Measurements from ENCODE around the gene POLR1B. TPM values are rescaled to one million over a fixed set of nuclear protein-coding genes. Genes with fewer than 3 reads are reported as not detected.
A peak's percentile ranks its signal among the peaks of the same experiment; 100 is the strongest.
"Not testable (repeated sequence)": the region's sequence is repeated elsewhere in the genome, so short reads cannot be mapped to it uniquely, and the experiment has no call there.

POLR1B gene
- total and polyA plus RNA-seq, 2 experiments from 2014 or later: 15.4 to 58.3 TPM

DNA sequence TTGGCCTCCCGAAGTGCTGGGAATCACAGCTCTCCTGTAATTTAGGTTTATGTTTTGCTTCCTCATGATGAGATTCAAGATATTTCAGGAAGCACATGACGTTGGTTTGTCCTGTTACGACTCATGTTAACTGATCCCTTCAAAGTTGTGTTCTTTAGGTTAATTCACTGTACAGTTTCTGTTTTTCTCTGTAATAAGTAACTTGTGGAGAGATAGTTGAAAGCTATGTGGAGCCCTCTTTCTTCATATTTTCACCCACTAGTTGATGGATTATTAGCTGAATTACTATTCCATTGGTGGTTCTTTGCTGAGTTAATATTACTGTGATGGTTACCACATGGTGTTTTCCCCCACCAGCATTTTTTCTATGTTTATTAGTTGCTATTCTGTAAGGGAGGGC, 23.8 kb downstream of the POLR1B start (continued):
- TF ChIP-seq STAT1 (IDR thresholded peaks at IDR 0.05; ENCODE audit: unreplicated experiment) (no peak), ZNF331 (CRISPR knock-in tag; IDR thresholded peaks at IDR 0.05; ENCODE audit: low read depth) (no peak), ZNF114 (CRISPR knock-in tag; IDR thresholded peaks at IDR 0.05) (no peak), CREB1 (CRISPR knock-in tag; IDR thresholded peaks at IDR 0.05; ENCODE audit: low read depth) (no peak)

- not testable (repeated sequence) for H3K27me3 Mint-ChIP-seq (ENCODE audit: insufficient read depth, low read depth, poor library complexity); H3K27ac ChIP-seq (ENCODE audit: low read depth); H2AFZ ChIP-seq; DNase-seq (ENCODE audit: low spot score); H3K4me2 ChIP-seq; H3K9me3 Mint-ChIP-seq; H3K27ac Mint-ChIP-seq; H3F3A ChIP-seq (replicated peaks; ENCODE audit: low read depth); H3K9me2 ChIP-seq (ENCODE audit: insufficient read depth); H3K4me3 ChIP-seq; H3K4me1 ChIP-seq (ENCODE audit: insufficient read depth); H3K4me3 Mint-ChIP-seq; H3K4me1 Mint-ChIP-seq; ATAC-seq; H3K27me3 ChIP-seq (ENCODE audit: insufficient read depth)
- H3K36me3 Mint-ChIP-seq (ENCODE audit: low read depth): peaks cover 85% of the 10 kb centered on the region
- Histone ChIP-seq H4K20me1 (replicated peaks; ENCODE audit: insufficient read depth) (peaks cover 30% of the 10 kb centered on the region), H3K36me3 (ENCODE audit: insufficient read depth) (peaks cover 88% of the 10 kb centered on the region), H3K79me2 (replicated peaks; ENCODE audit: insufficient read depth) (0 out of 2 replicates have a peak, but pooled peaks cover 13% of the 10 kb centered on the region)
Measured at GRCh38 chr2:112566508-112566907, 24.2 kb downstream of the POLR1B start.

- Histone ChIP-seq H3K4me3 (no peak overlapping the region), H3K27me3 (ENCODE audit: insufficient read depth) (no peaks in the 10 kb centered on the region), H3K36me3 (ENCODE audit: insufficient read depth) (peaks cover 92% of the 10 kb centered on the region), H3K9me2 (ENCODE audit: insufficient read depth) (no peaks in the 10 kb centered on the region), H3K4me2 (no peak overlapping the region), H3K4me1 (ENCODE audit: insufficient read depth) (no peaks in the 10 kb centered on the region), H3K79me2 (replicated peaks; ENCODE audit: insufficient read depth) (0 out of 2 replicates have a peak, but pooled peaks cover 8% of the 10 kb centered on the region), H2AFZ (no peak overlapping the region), H4K20me1 (replicated peaks; ENCODE audit: insufficient read depth) (peaks cover 14% of the 10 kb centered on the region), H3F3A (replicated peaks; ENCODE audit: low read depth) (0 out of 2 replicates have a peak, but pooled peaks cover 2% of the 10 kb centered on the region), H3K27ac (ENCODE audit: low read depth) (no peak overlapping the region)
- H3K27me3 Mint-ChIP-seq (ENCODE audit: insufficient read depth, low read depth, poor library complexity): no peaks in the 10 kb centered on the region
- DNase-seq (ENCODE audit: low spot score) (no peak), ATAC-seq (no peak)
- H3K36me3 Mint-ChIP-seq (ENCODE audit: low read depth): peaks cover 85% of the 10 kb centered on the region
- H3K4me3 Mint-ChIP-seq: no peak overlapping the region
- no peak for TF ChIP-seq ETS1 (IDR thresholded peaks at IDR 0.05)
- H3K27ac Mint-ChIP-seq: no peak overlapping the region
- no peaks in the 10 kb centered on the region for H3K4me1 Mint-ChIP-seq
- no peaks in the 10 kb centered on the region for H3K9me3 Mint-ChIP-seq
Measured at GRCh38 chr2:112572005-112572404, 29.7 kb downstream of the POLR1B start.

DNA sequence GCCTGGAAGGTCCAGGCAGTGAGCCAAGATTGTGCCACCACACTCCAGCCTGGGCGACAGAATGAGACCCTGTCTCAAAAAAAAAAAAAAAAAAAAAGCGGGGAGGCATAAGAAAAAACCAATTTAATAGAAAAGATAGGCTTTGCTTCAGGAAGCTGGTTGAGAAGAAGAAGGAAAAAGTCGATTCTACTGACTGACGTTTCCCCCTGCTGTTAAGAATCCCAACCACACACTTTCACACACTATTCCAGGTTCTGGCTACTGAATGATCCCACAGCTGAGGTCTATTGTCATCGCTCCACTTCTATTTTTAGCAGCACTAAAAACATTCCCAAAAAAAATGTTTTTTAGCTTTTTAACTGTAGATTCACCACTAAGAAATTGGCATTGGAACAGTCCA, 35.5 kb downstream of the POLR1B start:
- no peaks in the 10 kb centered on the region for H3K4me1 ChIP-seq (ENCODE audit: insufficient read depth)
- H2AFZ ChIP-seq: no peak overlapping the region
- no peaks in the 10 kb centered on the region for H3K79me2 ChIP-seq (replicated peaks; ENCODE audit: insufficient read depth)
- Mint-ChIP-seq H3K27me3 (ENCODE audit: insufficient read depth, low read depth, poor library complexity) (no peaks in the 10 kb centered on the region), H3K36me3 (ENCODE audit: low read depth) (peaks cover 35% of the 10 kb centered on the region), H3K4me3 (no peak overlapping the region), H3K4me1 (0 out of 3 replicates have a peak, but pooled peaks cover 1% of the 10 kb centered on the region), H3K27ac (no peak overlapping the region), H3K9me3 (no peaks in the 10 kb centered on the region)
- peak overlapping the region; percentile 41; the same call in 1 of the 2 replicates for H3K27ac ChIP-seq (ENCODE audit: low read depth)
- no peaks in the 10 kb centered on the region for H3K9me2 ChIP-seq (ENCODE audit: insufficient read depth)
- no peak overlapping the region for H3K4me2 ChIP-seq
- no peak overlapping the region for H3K4me3 ChIP-seq
- no peaks in the 10 kb centered on the region; the same call in none of the 2 replicates for H4K20me1 ChIP-seq (replicated peaks; ENCODE audit: insufficient read depth)
- DNase-seq (ENCODE audit: low spot score) (peak; percentile 57), ATAC-seq (peak; percentile 56)
- H3K36me3 ChIP-seq (ENCODE audit: insufficient read depth): peaks cover 35% of the 10 kb centered on the region
- no peaks in the 10 kb centered on the region for H3F3A ChIP-seq (replicated peaks; ENCODE audit: low read depth)
- H3K27me3 ChIP-seq (ENCODE audit: insufficient read depth): no peaks in the 10 kb centered on the region
- TF ChIP-seq REST (IDR thresholded peaks at IDR 0.05; ENCODE audit: unreplicated experiment) (no peak), POLR2AphosphoS5 (IDR thresholded peaks at IDR 0.05; ENCODE audit: low read depth) (no peak), ZNF114 (CRISPR knock-in tag; IDR thresholded peaks at IDR 0.05) (no peak), STAT1 (IDR thresholded peaks at IDR 0.05; ENCODE audit: unreplicated experiment) (no peak), CTCF (conservative IDR thresholded peaks at IDR 0.05; ENCODE audit: low read depth in 2 of 2) (peak; percentile 26 to 28; a peak in 3 of 4 replicates), EZH2 (IDR thresholded peaks at IDR 0.05; ENCODE audit: low read depth, unreplicated experiment) (no peak), ETS1 (IDR thresholded peaks at IDR 0.05) (no peak), CREB1 (CRISPR knock-in tag; IDR thresholded peaks at IDR 0.05; ENCODE audit: low read depth) (no peak)

All from GM23338 (cell line).